GM21381 (cell line): ENCODE measurements around the gene ADAMTSL5.

Experiments
- ATAC-seq: cut with Tn5 transposase; IDR thresholded peaks from one replicate; pipeline ENCODE4 v1.9.1; 2021; ENCODE audit warnings: mild to moderate bottlenecking, moderate library complexity; ENCODE audit not compliant: unreplicated experiment

ADAMTSL5 gene

DNA sequence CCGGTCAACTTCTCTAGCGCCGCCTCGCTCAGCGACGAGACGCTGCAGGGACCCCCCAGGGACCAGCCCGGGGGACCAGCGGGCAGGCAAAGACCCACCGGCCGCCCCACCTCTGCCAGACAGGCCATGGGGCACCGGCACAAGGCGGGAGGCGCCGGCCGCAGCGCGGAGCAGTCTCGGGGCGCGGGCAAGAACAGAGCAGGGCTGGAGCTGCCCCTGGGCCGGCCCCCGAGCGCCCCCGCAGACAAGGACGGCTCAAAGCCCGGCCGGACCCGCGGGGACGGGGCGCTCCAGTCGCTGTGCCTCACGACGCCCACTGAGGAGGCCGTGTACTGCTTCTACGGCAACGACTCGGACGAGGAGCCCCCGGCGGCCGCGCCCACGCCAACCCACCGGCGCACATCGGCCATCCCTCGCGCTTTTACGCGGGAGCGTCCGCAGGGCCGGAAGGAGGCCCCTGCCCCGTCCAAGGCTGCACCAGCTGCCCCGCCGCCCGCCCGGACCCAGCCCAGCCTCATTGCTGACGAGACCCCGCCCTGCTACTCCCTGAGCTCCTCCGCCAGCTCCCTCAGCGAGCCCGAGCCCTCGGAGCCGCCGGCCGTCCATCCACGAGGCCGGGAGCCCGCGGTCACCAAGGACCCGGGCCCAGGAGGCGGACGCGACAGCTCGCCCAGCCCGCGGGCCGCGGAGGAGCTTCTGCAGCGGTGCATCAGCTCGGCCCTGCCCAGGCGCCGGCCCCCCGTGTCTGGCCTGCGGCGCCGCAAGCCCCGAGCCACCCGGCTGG, 45.1 kb downstream of the ADAMTSL5 start:
- no peak for ATAC-seq

DNA sequence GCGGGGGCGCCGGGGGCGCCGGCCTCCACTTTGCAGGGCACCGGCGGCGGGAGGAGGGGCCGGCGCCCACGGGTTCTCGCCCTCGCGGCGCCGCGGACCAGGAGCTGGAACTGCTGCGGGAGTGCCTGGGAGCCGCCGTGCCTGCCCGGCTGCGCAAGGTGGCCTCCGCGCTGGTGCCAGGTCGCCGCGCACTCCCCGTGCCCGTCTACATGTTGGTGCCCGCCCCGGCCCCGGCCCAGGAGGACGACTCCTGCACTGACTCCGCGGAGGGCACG, 45.7 kb downstream of the ADAMTSL5 start:
- ATAC-seq, result no peak

DNA sequence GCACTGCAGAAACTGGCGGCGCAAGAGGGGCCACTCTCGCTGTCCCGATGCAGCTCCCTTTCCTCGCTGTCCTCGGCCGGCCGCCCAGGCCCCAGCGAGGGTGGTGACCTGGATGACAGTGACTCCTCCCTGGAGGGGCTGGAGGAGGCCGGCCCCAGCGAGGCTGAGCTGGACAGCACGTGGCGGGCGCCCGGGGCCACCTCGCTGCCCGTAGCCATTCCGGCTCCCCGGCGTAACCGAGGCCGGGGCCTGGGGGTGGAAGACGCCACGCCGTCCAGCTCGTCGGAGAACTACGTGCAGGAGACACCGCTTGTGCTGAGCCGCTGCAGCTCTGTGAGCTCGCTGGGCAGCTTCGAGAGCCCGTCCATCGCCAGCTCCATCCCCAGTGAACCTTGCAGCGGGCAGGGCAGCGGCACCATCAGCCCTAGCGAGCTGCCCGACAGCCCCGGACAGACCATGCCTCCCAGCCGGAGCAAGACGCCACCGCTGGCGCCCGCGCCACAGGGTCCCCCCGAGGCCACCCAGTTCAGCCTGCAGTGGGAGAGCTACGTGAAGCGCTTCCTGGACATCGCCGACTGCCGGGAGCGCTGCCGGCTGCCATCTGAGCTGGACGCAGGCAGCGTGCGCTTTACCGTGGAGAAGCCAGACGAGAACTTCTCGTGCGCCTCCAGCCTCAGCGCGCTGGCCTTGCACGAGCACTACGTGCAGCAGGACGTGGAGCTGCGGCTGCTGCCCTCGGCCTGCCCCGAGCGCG, 46.2 kb downstream of the ADAMTSL5 start:
- ATAC-seq, result no peak

DNA sequence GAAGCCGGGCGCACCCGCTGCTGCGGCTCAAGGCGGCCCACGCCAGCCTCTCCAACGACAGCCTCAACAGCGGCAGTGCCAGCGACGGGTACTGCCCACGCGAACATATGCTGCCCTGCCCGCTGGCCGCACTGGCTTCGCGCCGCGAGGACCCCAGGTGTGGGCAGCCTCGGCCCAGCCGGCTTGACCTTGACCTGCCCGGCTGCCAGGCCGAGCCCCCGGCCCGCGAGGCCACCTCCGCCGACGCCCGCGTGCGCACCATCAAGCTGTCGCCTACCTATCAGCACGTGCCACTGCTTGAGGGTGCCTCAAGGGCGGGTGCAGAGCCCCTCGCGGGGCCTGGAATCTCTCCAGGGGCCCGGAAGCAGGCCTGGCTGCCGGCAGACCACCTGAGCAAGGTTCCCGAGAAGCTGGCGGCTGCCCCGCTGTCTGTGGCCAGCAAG, 46.8 kb downstream of the ADAMTSL5 start:
- ATAC-seq, result no peak

DNA sequence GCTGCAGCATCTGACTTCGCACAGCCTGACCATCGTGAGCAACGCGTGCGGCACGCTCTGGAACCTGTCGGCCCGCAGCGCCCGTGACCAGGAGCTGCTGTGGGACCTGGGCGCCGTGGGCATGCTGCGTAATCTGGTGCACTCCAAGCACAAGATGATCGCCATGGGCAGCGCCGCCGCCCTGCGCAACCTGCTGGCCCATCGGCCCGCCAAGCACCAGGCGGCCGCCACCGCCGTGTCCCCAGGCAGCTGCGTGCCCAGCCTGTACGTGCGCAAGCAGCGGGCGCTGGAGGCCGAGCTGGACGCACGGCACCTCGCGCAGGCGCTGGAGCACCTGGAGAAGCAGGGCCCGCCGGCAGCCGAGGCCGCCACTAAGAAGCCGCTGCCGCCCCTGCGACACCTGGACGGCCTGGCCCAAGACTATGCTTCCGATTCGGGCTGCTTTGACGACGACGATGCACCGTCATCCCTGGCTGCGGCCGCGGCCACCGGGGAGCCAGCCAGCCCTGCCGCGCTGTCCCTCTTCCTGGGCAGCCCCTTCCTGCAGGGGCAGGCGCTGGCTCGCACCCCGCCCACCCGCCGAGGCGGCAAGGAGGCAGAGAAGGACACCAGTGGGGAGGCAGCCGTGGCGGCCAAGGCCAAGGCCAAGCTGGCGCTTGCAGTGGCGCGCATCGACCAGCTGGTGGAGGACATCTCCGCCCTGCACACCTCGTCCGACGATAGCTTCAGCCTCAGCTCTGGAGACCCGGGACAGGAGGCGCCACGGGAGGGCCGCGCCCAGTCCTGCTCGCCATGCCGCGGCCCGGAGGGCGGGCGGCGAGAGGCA, 47.4 kb downstream of the ADAMTSL5 start:
- no peak for ATAC-seq

DNA sequence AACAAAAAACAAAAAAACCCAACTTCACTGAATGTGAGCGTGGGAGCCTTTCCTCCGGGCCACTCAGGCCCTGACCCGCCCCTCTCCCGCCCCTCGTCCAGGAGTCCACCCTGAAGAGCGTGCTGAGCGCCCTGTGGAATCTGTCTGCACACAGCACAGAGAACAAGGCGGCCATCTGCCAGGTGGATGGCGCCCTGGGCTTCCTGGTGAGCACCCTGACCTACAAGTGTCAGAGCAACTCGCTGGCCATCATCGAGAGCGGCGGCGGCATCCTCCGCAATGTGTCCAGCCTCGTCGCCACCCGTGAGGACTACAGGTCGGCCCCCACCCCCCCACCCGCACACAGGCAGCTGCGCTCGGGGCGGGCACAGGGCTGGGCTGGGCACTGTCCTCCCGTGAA, 51.0 kb downstream of the ADAMTSL5 start:
- ATAC-seq, result no peak

DNA sequence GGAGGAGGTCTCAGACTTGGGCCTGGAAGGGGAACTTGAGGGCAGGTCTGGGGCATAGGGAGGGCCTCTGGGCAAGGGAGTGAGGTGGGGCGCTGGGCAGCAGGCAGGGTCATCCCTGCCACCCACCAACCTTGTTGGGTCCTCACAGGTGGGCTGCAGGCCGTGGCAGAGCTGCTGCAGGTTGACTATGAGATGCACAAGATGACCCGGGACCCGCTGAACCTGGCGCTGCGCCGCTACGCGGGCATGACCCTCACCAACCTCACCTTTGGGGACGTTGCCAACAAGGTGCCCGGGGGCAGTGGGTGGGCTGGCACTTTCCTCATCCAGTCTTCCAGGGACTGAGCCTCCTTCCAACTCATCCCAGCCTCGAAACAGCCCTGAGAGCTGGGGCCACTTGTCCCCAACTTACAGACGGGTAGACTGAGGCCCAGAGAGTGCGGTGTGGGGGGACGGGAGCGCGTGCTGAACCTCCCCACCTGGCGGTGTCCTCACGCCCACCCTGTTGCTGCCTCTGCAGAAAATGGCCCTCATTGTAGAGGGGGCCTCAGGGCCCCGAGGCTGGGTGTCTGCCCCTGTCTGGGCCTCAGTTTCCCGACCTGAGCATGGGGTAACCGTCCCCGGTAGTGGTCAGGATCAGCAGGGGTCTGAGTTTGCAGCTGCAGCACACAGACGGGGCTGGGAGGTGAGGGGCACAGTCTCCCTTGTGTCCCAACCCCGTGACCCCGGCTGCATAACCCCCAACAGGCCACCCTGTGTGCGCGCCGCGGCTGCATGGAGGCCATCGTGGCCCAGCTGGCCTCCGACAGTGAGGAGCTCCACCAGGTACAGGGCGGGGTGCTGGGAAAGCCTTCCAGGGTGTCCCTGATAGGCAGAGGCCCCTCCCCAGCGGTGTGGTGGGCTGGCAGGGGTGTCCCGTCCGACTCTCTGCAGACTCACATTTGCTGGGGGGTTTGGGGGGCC, 52.5 kb downstream of the ADAMTSL5 start:
- ATAC-seq, result no peak

DNA sequence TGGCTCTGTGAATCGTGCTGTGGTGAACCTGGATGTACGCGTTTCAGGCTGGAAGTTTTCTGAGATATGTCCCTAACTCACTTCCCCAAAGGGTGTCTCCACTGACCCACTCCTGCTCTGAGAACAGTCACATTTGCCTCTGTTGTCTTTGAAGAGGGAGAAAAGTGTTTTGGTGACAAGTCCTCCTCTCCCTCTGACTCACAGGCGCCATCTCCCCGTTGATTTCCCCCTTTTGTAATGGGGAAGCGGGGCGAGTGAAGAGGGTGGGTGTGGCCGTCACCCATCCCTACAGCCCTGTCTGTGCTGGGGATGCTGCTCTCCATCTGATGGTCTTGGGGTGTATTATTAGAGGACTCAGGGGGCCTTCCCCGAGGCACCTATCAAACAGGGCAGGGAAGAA, 53.3 kb downstream of the ADAMTSL5 start:
- ATAC-seq, result no peak

DNA sequence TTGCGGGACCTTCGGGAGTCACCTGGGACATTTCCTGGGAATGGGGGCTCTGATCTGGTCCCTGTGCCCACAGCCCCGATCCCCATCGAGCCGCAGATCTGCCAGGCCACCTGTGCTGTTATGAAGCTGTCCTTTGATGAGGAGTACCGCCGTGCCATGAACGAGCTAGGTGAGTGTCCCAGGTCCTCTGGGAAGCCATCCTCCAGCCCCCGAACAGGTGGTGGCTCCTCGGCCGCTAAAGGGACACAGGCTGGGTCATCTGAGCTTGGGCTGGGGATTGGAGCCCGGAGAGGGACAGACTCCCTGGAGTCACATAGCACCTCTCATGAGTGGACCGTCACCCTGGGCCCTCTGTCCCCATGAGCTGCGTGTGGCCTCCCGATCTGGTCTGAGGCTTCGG, 54.9 kb downstream of the ADAMTSL5 start:
- no peak for ATAC-seq

DNA sequence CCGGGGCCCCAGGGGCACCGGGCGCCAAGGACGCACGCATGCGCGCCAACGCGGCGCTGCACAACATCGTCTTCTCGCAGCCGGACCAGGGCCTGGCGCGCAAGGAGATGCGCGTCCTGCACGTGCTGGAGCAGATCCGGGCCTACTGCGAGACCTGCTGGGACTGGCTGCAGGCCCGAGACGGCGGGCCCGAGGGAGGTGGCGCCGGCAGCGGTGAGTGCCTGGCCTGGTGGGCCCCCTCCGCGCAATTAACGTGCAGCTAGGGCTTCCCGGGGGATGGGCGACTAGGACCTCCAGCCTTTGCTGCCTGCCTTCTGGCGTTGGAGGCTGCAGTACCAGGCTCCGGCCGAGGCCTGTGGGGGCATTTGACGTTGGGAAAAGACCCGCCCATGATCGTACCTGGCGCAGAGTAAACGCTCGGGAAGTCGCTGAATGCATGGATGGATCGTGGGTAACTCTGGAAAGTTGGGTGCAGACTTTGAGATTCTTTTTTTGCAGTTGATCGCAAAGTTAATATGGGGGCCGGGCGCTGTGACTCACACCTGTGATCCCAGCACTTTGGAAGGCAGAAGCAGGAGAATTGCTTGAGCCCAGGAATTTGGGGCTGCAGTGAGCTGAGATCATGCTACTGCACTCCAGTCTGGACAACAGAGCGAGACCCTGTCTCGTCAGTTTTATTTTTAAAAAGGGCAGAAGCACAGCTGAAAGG, 55.6 kb downstream of the ADAMTSL5 start:
- no peak for ATAC-seq

DNA sequence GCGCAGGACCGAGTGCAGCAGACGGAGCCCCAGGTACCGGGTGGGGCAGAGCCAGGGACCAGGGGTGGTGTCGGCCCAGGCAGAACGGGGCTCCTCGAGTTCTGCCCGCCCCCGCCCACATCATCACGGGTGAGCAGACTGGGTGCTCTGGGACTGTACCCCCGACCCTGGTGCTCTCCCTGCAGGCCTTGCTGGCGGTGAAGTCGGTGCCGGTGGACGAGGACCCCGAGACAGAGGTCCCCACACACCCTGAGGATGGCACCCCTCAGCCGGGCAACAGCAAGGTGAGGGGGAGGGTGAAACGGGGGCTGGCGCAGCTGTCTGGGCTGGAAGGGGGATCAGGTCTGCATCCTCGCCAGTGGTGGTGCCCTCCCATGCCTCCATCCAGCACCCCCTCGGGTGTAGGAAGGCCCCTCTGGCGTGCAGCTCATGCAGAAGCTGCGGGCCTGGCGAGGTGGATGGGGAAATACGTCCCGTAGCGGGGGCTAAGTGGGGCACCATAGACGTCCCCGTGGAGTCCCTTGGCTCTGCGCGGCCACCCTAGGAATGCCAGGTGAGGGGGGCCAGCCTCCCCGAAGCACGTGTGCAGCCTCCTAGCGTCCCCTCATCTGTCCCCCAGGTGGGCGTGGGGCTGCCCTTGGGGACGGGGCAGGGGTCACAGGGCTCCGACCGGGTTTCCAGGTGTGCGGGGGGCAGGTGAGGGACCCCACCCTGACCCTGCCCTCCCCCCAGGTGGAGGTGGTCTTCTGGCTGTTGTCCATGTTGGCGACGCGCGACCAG, 56.5 kb downstream of the ADAMTSL5 start:
- no peak for ATAC-seq

DNA sequence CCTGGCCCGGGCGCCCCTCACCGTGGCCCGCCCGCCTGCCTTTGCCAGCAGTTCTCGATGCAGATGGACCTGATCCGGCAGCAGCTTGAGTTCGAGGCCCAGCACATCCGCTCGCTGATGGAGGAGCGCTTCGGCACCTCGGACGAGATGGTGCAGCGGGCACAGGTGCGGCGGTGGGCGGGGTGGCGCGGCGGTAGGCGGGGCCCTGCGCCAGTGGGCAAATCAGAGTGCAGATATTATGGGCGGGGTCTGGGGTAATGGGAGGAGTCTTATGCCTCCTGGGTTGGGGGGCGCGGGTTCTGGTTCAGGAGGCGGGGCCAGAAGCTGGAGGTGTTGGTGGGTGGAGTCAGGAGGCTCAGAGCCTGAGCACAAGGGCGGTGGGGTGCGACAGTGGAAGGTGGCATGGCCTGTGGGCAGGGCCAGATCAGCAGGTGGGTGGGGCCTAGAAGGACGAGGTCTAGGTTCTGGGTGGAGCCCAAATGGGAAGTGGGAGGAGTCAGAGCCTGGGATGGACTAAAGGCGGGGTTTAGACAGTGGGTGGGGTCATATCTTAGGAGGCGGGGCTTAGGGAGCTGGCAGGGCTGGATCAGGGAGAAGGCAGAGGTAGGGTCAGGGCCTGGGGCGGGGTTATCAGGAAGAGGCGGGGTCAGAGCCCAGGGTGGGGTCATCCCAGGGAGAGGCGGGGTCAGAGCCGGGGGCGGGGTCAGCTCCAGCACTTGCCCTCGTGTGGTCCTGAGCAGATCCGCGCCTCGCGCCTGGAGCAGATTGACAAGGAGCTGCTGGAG, 57.3 kb downstream of the ADAMTSL5 start:
- no peak for ATAC-seq
